Activated naive CD4-positive, alpha-beta T cell treated with anti-CD3 and anti-CD28 coated beads, Interleukin-2, amount 50 U/mL, for 72 hours (primary cell): ENCODE results near the gene CDKAL1. TPM values are rescaled to one million over a fixed set of nuclear protein-coding genes. Genes with fewer than 3 reads are reported as not detected.

Experiments used
- ATAC-seq, 2 donors: fragments of 150-1000 bp; cut with Tn5 transposase; 2 replicates each; pipeline ENCODE4 v1.10.0; 2021; ENCODE audit warnings: mild to moderate bottlenecking in 2 of 2, moderate library complexity in 2 of 2
- DNase-seq, 2 donors: peaks; one replicate each; pipeline ENCODE4 v3.0.0; 2021 to 2022; ENCODE audit warnings: low spot score in 2 of 2
- H3K27ac Mint-ChIP-seq, 2 donors: one replicate each; pipeline ENCODE4 v1.8.0; 2022; ENCODE audit warnings: mild to moderate bottlenecking in 2 of 2, mixed read lengths in 2 of 2
- H3K36me3 Mint-ChIP-seq, 2 donors: one replicate each; pipeline ENCODE4 v1.8.0; 2022; ENCODE audit warnings: mixed read lengths in 2 of 2
- H3K9me3 Mint-ChIP-seq, 2 donors: one replicate each; pipeline ENCODE4 v1.8.0; 2022; ENCODE audit warnings: mixed read lengths in 2 of 2
- total RNA-seq, 2 donors: library from RNA; stranded (reverse); gene quantifications; one replicate each; pipeline ENCODE4 v1.2.3, GENCODE V29; 2022

Gene CDKAL1
- total RNA-seq, 2 donors from 2014 or later: 24.5 to 30.3 TPM

- DNase-seq: no peak
- Mint-ChIP-seq H3K27ac (no peak overlapping the region), H3K9me3 (peaks cover 0 to 7% of the 10 kb centered on the region in 2 donors), H3K36me3 (peaks cover 0 to 5% of the 10 kb centered on the region in 2 donors)
- ATAC-seq: peak in 1 of 2 donors; percentile 48
These were observed 632.5 kb downstream of the CDKAL1 start for GRCh38 chr6:21166754-21167153.

GRCh38 chr6:21167790-21168189 is 633.5 kb downstream of the CDKAL1 start:
- peaks cover 0 to 5% of the 10 kb centered on the region in 2 donors for H3K36me3 Mint-ChIP-seq
- H3K27ac Mint-ChIP-seq: no peak overlapping the region
- ATAC-seq (no peak), DNase-seq (no peak)
- H3K9me3 Mint-ChIP-seq: peaks cover 0 to 5% of the 10 kb centered on the region in 2 donors

GRCh38 chr6:21171801-21172200 is 637.5 kb downstream of the CDKAL1 start:
- DNase-seq: no peak
- H3K36me3 Mint-ChIP-seq: peaks cover 0 to 6% of the 10 kb centered on the region in 2 donors
- H3K9me3 Mint-ChIP-seq: no peaks in the 10 kb centered on the region
- ATAC-seq: no peak
- no peak overlapping the region for H3K27ac Mint-ChIP-seq

GRCh38 chr6:21173031-21173430 is 638.8 kb downstream of the CDKAL1 start:
- ATAC-seq (no peak), DNase-seq (no peak)
- Mint-ChIP-seq H3K9me3 (no peaks in the 10 kb centered on the region), H3K27ac (no peak overlapping the region), H3K36me3 (peaks cover 0 to 6% of the 10 kb centered on the region in 2 donors)

GRCh38 chr6:21173678-21174077 is 639.4 kb downstream of the CDKAL1 start:
- ATAC-seq (no peak), DNase-seq (no peak)
- H3K27ac Mint-ChIP-seq: no peak overlapping the region
- H3K36me3 Mint-ChIP-seq: peaks cover 2 to 8% of the 10 kb centered on the region in 2 donors
- H3K9me3 Mint-ChIP-seq: no peaks in the 10 kb centered on the region

- ATAC-seq: no peak
- Mint-ChIP-seq H3K27ac (no peak overlapping the region), H3K9me3 (no peaks in the 10 kb centered on the region), H3K36me3 (peaks cover 7 to 12% of the 10 kb centered on the region in 2 donors)
- DNase-seq: no peak
These were observed 641.9 kb downstream of the CDKAL1 start for GRCh38 chr6:21176197-21176596.

GRCh38 chr6:21180155-21180554 is 645.9 kb downstream of the CDKAL1 start:
- Mint-ChIP-seq H3K9me3 (no peaks in the 10 kb centered on the region), H3K27ac (no peak overlapping the region), H3K36me3 (peaks cover 6 to 7% of the 10 kb centered on the region in 2 donors)
- no peak for DNase-seq
- peak; percentile 46 to 76 for ATAC-seq

- Mint-ChIP-seq H3K27ac (no peak overlapping the region), H3K9me3 (no peaks in the 10 kb centered on the region), H3K36me3 (peaks cover 6 to 7% of the 10 kb centered on the region in 2 donors)
- DNase-seq: no peak
- no peak for ATAC-seq
These were observed 646.6 kb downstream of the CDKAL1 start for GRCh38 chr6:21180800-21181337.

GRCh38 chr6:21181866-21182265 is 647.6 kb downstream of the CDKAL1 start:
- Mint-ChIP-seq H3K27ac (no peak overlapping the region), H3K36me3 (peaks cover 6 to 7% of the 10 kb centered on the region in 2 donors), H3K9me3 (no peaks in the 10 kb centered on the region)
- ATAC-seq (no peak), DNase-seq (no peak)

- Mint-ChIP-seq H3K27ac (no peak overlapping the region), H3K9me3 (no peaks in the 10 kb centered on the region), H3K36me3 (peaks cover 6 to 7% of the 10 kb centered on the region in 2 donors)
- ATAC-seq (no peak), DNase-seq (no peak)
These were observed 648.3 kb downstream of the CDKAL1 start for GRCh38 chr6:21182589-21182988.

- Mint-ChIP-seq H3K27ac (peak overlapping the region in 1 of 2 donors; percentile 14), H3K9me3 (no peaks in the 10 kb centered on the region), H3K36me3 (no peaks in the 10 kb centered on the region)
- no peak for ATAC-seq
- DNase-seq: no peak
These were observed 651.7 kb downstream of the CDKAL1 start for GRCh38 chr6:21185861-21186478.

- DNase-seq (no peak), ATAC-seq (no peak)
- Mint-ChIP-seq H3K36me3 (peaks cover 0 to 3% of the 10 kb centered on the region in 2 donors), H3K27ac (no peak overlapping the region), H3K9me3 (no peaks in the 10 kb centered on the region)
These were observed 652.3 kb downstream of the CDKAL1 start for GRCh38 chr6:21186479-21187055.

- Mint-ChIP-seq H3K36me3 (peaks cover 0 to 5% of the 10 kb centered on the region in 2 donors), H3K27ac (no peak overlapping the region), H3K9me3 (no peaks in the 10 kb centered on the region)
- no peak for DNase-seq
- ATAC-seq: no peak
These were observed 653.2 kb downstream of the CDKAL1 start for GRCh38 chr6:21187485-21187884.

GRCh38 chr6:21188505-21189223 is 654.4 kb downstream of the CDKAL1 start:
- H3K36me3 Mint-ChIP-seq: peaks cover 4 to 5% of the 10 kb centered on the region in 2 donors
- no peaks in the 10 kb centered on the region for H3K9me3 Mint-ChIP-seq
- no peak for ATAC-seq
- no peak overlapping the region for H3K27ac Mint-ChIP-seq
- DNase-seq: no peak

- DNase-seq (no peak), ATAC-seq (no peak)
- Mint-ChIP-seq H3K27ac (no peak overlapping the region), H3K36me3 (peaks cover 5 to 7% of the 10 kb centered on the region in 2 donors), H3K9me3 (no peaks in the 10 kb centered on the region)
These were observed 655.5 kb downstream of the CDKAL1 start for GRCh38 chr6:21189759-21190158.

GRCh38 chr6:21190701-21191100 is 656.4 kb downstream of the CDKAL1 start:
- no peaks in the 10 kb centered on the region for H3K9me3 Mint-ChIP-seq
- ATAC-seq: peak in 1 of 2 donors; percentile 67
- H3K27ac Mint-ChIP-seq: no peak overlapping the region
- no peak for DNase-seq
- peaks cover 5 to 7% of the 10 kb centered on the region in 2 donors for H3K36me3 Mint-ChIP-seq

- DNase-seq: no peak
- H3K9me3 Mint-ChIP-seq: no peaks in the 10 kb centered on the region
- no peak overlapping the region for H3K27ac Mint-ChIP-seq
- ATAC-seq: no peak
- H3K36me3 Mint-ChIP-seq: peaks cover 7 to 18% of the 10 kb centered on the region in 2 donors
These were observed 659.7 kb downstream of the CDKAL1 start for GRCh38 chr6:21193790-21194475.
